Small intestine (tissue), 7 donors: ENCODE measurements around the gene PHF23. TPM values are rescaled to one million over a fixed set of nuclear protein-coding genes. Genes with fewer than 3 reads are reported as not detected.

Experiments
- DNase-seq, 2 donors: peaks; one replicate each; pipeline versions ENCODE4 v3.0.0 to v3.0.0-alpha.2; 2013
- FAIRE-seq: peaks from 2 replicates; lab custom pipeline; 2012; peaks lifted over from hg19 to GRCh38; lab: Jason Lieb, UNC
- H3K27ac ChIP-seq, 3 donors: one replicate each; pipeline ENCODE4 v1.5.1; 2013; ENCODE audit warnings: low read length in 2 of 3, mild to moderate bottlenecking in 2 of 3, control low read depth in 1 of 3, inconsistent platforms in 1 of 3, low read depth in 1 of 3, moderate library complexity in 1 of 3
- H3K27me3 ChIP-seq, 3 donors: one replicate each; pipeline ENCODE4 v1.6.1; 2013; ENCODE audit warnings: low read length in 3 of 3, inconsistent platforms in 1 of 3; ENCODE audit not compliant: control insufficient read depth in 3 of 3, insufficient read depth in 3 of 3
- H3K36me3 ChIP-seq, 3 donors: one replicate each; pipeline ENCODE4 v1.6.1; 2013; ENCODE audit warnings: low read length in 3 of 3, inconsistent platforms in 1 of 3, low read depth in 1 of 3, mild to moderate bottlenecking in 1 of 3, moderate library complexity in 1 of 3; ENCODE audit not compliant: control insufficient read depth in 3 of 3, insufficient read depth in 2 of 3
- H3K4me1 ChIP-seq, 3 donors: one replicate each; pipeline ENCODE4 v1.6.1; 2013; ENCODE audit warnings: low read length in 2 of 3, inconsistent platforms in 1 of 3, low read depth in 1 of 3, mild to moderate bottlenecking in 1 of 3, moderate library complexity in 1 of 3; ENCODE audit not compliant: control insufficient read depth in 3 of 3, insufficient read depth in 2 of 3
- H3K4me3 ChIP-seq, 3 donors: one replicate each; pipeline ENCODE4 v1.5.1; 2013; ENCODE audit warnings: low read length in 3 of 3, control low read depth in 1 of 3, inconsistent platforms in 1 of 3, low read depth in 1 of 3, mild to moderate bottlenecking in 1 of 3, moderate library complexity in 1 of 3
- H3K9me3 ChIP-seq, 2 donors: one replicate each; pipeline ENCODE4 v1.6.1; 2013; ENCODE audit warnings: low read depth in 1 of 2, low read length in 1 of 2; ENCODE audit not compliant: control insufficient read depth in 2 of 2, insufficient read depth in 1 of 2
- WGBS, 3 donors: extraction: QIAGEN DNeasy Blood & Tissue Kit; methylation state at CpG; one replicate each; pipeline ENCODE4 v1.1.7; 2013; 5-methylcytosine and 5-hydroxymethylcytosine counted together
- polyA plus RNA-seq, 4 donors: library from polyadenylated mRNA; stranded (reverse) in 3 of 4; unstranded in 1 of 4; fragments of 200-250 nt in 3 of 4; fragments of 120-200 nt in 1 of 4; gene quantifications; one replicate each; pipeline versions ENCODE4 v1.2.1 to v1.2.3, GENCODE V29; 2013
- donor health status: healthy with polysubstance abuse.
- donor health status: control.
- donor health status: control.
- donor health status: Bipolar disorder and iron deficiency.
- donor health status: healthy.

PHF23 gene
- polyA plus RNA-seq, 4 donors = 26.4 to 44.3 (median 36.0) TPM

DNA sequence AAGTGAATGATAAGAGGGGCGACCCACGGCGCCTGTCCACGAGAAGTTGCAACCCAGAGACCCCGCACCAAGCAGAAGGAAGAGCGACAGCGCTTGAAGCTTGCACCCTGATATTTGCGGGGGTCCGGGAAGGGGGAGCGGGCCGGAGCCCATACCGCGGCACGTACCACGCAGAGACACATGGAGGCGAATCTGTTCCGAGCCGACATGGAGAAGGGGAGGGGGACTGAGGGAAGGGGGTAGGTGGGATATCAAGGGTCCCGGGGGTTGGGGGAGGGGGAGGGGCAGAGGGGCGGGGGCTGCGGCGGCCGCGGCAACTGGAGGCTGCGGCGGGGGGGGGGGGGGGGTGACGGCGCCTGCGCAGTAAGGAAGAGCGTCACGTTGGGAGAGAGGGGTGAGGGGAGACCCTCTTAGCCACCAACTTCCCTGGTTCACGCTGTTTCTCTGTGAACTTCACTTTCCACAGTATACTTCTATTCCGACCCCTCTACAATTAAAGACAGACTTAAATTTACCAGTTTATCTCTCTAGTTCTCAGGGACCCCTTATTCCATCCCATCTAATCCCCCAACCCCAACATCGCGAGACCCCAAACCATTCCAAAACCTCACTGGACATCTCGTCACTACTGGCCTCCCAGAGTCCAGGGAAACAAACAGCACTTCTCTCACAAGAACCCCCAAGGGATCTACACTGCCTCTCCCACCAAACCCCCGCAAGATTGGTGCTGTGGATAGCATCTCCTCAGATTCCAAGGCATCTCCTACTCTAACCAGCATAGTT lies 27.6 kb downstream of the PHF23 start:
- H3K9me3 ChIP-seq = no peaks in the 10 kb centered on the region
- no peaks in the 10 kb centered on the region for H3K36me3 ChIP-seq
- H3K4me1 ChIP-seq = peaks cover 0 to 14% (median 4%) of the 10 kb centered on the region in 3 donors
- H3K27me3 ChIP-seq = peaks cover 0 to 67% (median 0%) of the 10 kb centered on the region in 3 donors
- H3K27ac ChIP-seq = no peak overlapping the region
- FAIRE-seq = no peak
- DNase-seq = no peak
- H3K4me3 ChIP-seq = no peak overlapping the region
- 30 to 39% (median 30%) methylated on average over 23 to 37 of the region's 37 CpGs for WGBS, 3 donors

DNA sequence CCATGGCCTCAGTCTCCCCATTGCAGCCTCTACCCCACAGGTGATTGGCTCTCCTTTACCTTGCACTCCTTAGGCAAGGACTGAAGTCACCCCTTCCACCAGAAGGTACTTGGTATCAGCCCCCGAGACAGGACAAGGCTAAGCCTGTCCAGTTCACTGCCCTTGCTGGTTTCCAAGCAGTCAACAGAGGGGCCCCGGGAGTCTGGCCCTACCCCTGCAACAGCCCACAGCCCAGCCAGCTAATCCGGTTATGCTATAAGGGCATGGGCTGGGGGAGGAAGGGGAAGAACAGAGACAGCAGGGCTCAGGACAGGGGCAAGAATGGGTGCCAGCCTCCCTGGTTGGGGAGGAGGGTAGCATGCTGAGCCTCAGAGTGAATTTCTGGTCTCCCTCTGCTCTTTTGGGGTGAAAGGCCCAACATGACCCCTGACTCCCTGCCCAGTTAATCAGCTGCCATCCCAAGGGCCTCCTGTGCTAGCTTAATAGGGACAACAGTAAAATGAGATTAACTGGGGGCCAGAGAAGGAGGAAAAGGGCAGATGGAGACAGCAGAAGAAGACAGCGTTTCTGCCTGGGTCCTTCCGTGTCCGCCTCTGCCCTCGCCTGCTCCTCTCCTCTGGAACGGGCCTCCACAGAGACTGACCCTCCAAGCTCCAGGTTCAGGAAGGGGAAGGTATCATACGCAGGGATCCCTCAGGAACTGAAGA lies 30.4 kb downstream of the PHF23 start:
- H3K27ac ChIP-seq = no peak overlapping the region
- no peak for DNase-seq
- H3K27me3 ChIP-seq = peaks cover 0 to 66% (median 0%) of the 10 kb centered on the region in 3 donors
- peaks cover 0 to under 1% (median 0%) of the 10 kb centered on the region in 3 donors for H3K36me3 ChIP-seq
- H3K4me1 ChIP-seq = peaks cover 0 to 15% (median 3%) of the 10 kb centered on the region in 3 donors
- WGBS, 3 donors = 80 to 85% (median 82%) methylated on average over 9 of the region's 9 CpGs
- H3K4me3 ChIP-seq = no peak overlapping the region
- no peak for FAIRE-seq
- H3K9me3 ChIP-seq = no peaks in the 10 kb centered on the region

DNA sequence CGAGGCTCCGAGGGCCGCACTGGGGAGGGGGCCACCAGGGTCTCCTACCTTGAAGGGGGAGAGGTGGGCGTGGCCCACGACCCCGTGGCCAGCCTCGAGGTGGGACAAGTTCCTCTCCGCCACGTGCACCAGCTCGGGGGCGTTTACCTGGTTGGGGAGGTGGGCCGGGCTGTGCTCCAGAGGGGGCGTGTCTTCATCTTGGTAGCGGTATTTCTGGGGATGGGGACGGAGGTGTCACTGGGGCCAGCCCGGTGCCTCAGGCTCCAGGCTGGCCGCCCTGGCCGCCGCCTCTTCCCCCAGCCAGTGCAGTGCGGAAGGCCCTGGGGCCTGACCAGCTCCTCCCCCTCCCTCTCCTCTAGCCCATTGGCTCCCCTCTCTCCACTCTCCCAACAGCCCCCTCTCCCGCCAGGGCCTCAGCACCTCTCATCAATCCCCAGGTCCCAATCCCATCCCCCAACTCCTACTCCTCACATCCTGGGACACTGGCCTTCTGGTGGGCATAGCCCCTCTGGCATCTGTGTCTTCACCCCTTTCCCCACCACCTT lies 31.2 kb downstream of the PHF23 start:
- 59 to 64% (median 60%) methylated on average over 16 to 21 of the region's 21 CpGs for WGBS, 3 donors
- Histone ChIP-seq H3K4me3 (no peak overlapping the region), H3K36me3 (peaks cover 0 to 8% (median 0%) of the 10 kb centered on the region in 3 donors), H3K27me3 (peaks cover 0 to 60% (median 0%) of the 10 kb centered on the region in 3 donors), H3K27ac (no peak overlapping the region), H3K4me1 (peaks cover 0 to 12% (median 0%) of the 10 kb centered on the region in 3 donors), H3K9me3 (no peaks in the 10 kb centered on the region)
- DNase-seq (no peak), FAIRE-seq (no peak)

DNA sequence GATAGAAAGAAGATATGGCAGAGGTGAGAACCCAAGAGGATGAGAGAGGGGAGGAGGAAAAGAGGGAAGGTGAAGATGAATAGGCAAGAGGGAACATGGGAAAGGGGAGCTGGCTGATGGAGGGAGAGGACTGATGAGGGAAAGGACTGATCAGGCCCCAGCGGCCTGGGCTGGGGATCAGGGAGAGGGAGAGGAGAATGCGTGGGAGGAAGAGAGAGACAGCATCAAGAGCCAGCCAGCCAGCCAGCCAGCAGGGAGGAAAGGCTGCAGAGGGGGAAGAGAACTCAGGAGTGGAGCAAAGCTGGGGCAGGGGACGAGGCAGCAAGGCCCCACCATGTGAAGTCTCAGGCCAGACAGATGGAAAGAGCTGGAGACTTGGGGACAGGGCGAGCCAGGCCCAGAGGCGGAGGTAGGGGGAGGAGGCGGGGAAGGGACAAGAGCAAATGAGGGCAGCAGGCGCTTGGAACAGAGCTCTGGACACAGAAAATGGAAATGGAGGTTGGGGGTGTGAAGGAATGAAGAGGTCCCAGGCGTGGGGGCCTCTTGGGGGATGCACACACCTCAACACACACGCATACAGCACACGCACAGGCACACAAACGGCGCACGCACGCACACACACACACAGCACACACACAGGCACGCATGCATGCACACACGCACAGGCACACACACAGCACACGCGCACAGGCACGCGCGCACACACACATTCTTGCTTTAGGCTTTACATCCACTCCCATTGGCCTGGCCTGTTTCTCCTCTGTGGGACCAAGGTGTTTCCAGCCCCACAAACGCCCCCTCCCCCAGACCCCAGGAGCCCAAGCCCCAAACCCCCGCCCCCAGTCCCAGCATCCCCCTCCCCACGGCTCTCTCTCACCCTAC lies 31.9 kb downstream of the PHF23 start:
- H3K9me3 ChIP-seq = no peaks in the 10 kb centered on the region
- FAIRE-seq (no peak), DNase-seq (no peak)
- H3K27me3 ChIP-seq = peaks cover 0 to 56% (median 0%) of the 10 kb centered on the region in 3 donors
- H3K4me3 ChIP-seq = no peak overlapping the region
- H3K36me3 ChIP-seq = peaks cover 0 to 13% (median 0%) of the 10 kb centered on the region in 3 donors
- H3K27ac ChIP-seq = no peak overlapping the region
- H3K4me1 ChIP-seq = peaks cover 0 to 12% (median 0%) of the 10 kb centered on the region in 3 donors
- 79 to 93% (median 88%) methylated on average over 19 to 24 of the region's 24 CpGs for WGBS, 3 donors

DNA sequence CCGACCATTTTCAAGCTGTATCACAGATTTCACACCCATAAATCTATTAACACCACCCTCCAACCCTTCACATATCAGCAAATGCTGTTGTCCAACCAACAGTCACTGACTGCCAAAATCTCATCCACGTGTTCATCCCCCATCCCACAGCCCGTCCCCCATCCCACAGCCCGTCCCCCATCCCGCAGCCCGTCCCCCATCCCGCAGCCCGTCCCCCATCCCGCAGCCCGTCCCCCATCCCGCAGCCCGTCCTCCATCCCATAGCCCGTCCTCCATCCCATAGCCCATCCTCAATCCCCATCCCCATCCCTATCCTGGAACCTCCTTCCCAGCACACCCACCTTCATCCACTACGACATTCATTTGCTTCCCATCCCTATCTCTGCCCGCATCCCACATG lies 33.7 kb downstream of the PHF23 start:
- FAIRE-seq (no peak), DNase-seq (no peak)
- WGBS, 3 donors = 42 to 56% (median 51%) methylated on average over 15 of the region's 15 CpGs
- Histone ChIP-seq H3K9me3 (no peaks in the 10 kb centered on the region), H3K27me3 (peaks cover 0 to 41% (median 0%) of the 10 kb centered on the region in 3 donors), H3K27ac (peak overlapping the region in 2 of 3 donors; percentile 70 to 80), H3K36me3 (peaks cover 0 to 15% (median 0%) of the 10 kb centered on the region in 3 donors), H3K4me3 (peak overlapping the region in 1 of 3 donors; percentile 48), H3K4me1 (peaks cover 0 to 12% (median 0%) of the 10 kb centered on the region in 3 donors)

DNA sequence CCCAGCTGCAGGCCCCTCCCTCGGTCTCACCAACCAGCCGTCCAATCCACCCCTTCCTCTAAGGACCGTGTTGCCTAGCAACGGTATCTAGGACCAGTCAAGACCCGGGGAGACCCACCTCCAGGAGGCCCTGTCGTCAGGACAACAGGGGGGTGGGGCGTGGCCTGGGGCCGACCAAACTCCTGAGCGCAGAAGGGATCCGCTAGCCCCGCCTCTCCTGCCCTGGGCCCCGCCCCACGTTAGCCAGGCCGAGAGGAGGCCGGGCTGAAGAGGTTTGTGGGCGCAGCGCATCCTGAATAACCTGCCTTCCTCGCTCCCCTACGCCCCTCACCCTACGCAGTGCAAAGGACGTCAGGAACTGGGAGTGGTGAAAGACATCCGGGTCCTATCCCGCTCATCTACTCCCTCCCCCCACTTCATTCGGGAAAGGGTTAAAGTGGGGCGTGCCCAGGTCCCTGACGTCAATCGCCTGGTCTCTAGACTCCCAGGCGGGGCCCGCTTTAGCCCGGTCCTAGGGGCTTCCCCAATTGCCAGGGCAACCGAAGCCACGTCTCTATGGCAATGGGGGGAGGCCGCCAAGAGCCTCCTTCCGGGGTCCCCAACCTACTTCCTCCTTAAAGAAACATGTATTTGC lies 34.3 kb downstream of the PHF23 start:
- H3K27me3 ChIP-seq = peaks cover 0 to 36% (median 0%) of the 10 kb centered on the region in 3 donors
- peak; percentile 66 to 86 for DNase-seq
- peaks cover 0 to 12% (median 0%) of the 10 kb centered on the region in 3 donors for H3K4me1 ChIP-seq
- WGBS, 3 donors = 0 to 1% (median 0%) methylated on average over 34 of the region's 34 CpGs
- H3K36me3 ChIP-seq = peaks cover 0 to 15% (median 0%) of the 10 kb centered on the region in 3 donors
- no peak for FAIRE-seq
- peak overlapping the region in 2 of 3 donors; percentile 48 to 52 for H3K4me3 ChIP-seq
- H3K9me3 ChIP-seq = no peaks in the 10 kb centered on the region
- H3K27ac ChIP-seq = peak overlapping the region; percentile 33 to 80 (median 70)

DNA sequence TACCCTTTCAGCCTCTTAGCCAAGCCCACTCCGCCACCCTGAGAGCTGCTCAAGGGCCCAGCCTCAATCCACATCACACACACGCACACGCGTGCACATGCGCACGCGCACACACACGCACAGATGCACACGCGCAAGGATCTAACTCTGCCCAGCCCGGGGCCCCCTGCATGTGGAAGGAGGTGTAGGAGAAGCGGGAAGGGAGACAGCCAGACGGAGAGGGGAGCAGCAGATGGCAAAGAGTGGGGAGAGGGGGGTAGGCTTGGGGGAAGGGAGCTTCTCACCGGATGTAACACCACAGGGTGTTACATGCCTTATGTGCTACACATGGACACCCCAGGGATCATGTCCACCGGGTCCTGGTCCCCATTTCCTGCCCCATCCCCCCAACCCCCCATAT lies 34.9 kb downstream of the PHF23 start:
- peaks cover 0 to 12% (median 0%) of the 10 kb centered on the region in 3 donors for H3K4me1 ChIP-seq
- peaks cover 0 to 15% (median 0%) of the 10 kb centered on the region in 3 donors for H3K36me3 ChIP-seq
- FAIRE-seq (no peak), DNase-seq (no peak)
- WGBS, 3 donors = 72 to 79% (median 73%) methylated on average over 15 of the region's 15 CpGs
- peak overlapping the region in 1 of 3 donors; percentile 70 for H3K27ac ChIP-seq
- H3K27me3 ChIP-seq = peaks cover 0 to 30% (median 0%) of the 10 kb centered on the region in 3 donors
- peak overlapping the region in 1 of 3 donors; percentile 48 for H3K4me3 ChIP-seq
- H3K9me3 ChIP-seq = no peaks in the 10 kb centered on the region
